ENCODE results near the gene KANSL1. TPM values are rescaled to one million over a fixed set of nuclear protein-coding genes. Genes with fewer than 3 reads are reported as not detected.
"Not testable (repeated sequence)": the region's sequence is repeated elsewhere in the genome, so short reads cannot be mapped to it uniquely, and the experiment has no call there.

KANSL1 gene
- total RNA-seq, 1 donor from 2014 or later, result 94.5 TPM

GRCh38 chr17:46180892-46181274, 12.3 kb downstream of the KANSL1 start:
- no peaks in the 10 kb centered on the region for H3K9me3 ChIP-seq (ENCODE audit: control insufficient read depth in 3 of 3, low read length in 3 of 3)
- no peak overlapping the region for H3K27ac ChIP-seq (ENCODE audit: low read depth, low read length)
- peaks cover 32 to 70% (median 47%) of the 10 kb centered on the region in 3 donors for H3K4me1 ChIP-seq (ENCODE audit: control insufficient read depth in 3 of 3, insufficient read depth in 3 of 3, low read length in 3 of 3)
- no peak overlapping the region for H3K9ac ChIP-seq (ENCODE audit: low read depth in 1 of 3, low read length in 3 of 3)
- no peaks in the 10 kb centered on the region for H3K36me3 ChIP-seq (ENCODE audit: control insufficient read depth in 3 of 3, insufficient read depth in 3 of 3, low read length in 3 of 3)
- no peak overlapping the region for H3K4me3 ChIP-seq (ENCODE audit: low read length in 3 of 3)
- H3K27me3 ChIP-seq (ENCODE audit: control insufficient read depth in 3 of 3, insufficient read depth in 3 of 3, low read length in 3 of 3), result no peaks in the 10 kb centered on the region

GRCh38 chr17:46180185-46180891, 12.9 kb downstream of the KANSL1 start:
- H3K9me3 ChIP-seq (ENCODE audit: control insufficient read depth in 3 of 3, low read length in 3 of 3); H3K27ac ChIP-seq (ENCODE audit: low read depth, low read length): not testable (repeated sequence)
- H3K4me1 ChIP-seq (ENCODE audit: control insufficient read depth in 3 of 3, insufficient read depth in 3 of 3, low read length in 3 of 3), result peaks cover 34 to 69% (median 49%) of the 10 kb centered on the region in 3 donors

DNA sequence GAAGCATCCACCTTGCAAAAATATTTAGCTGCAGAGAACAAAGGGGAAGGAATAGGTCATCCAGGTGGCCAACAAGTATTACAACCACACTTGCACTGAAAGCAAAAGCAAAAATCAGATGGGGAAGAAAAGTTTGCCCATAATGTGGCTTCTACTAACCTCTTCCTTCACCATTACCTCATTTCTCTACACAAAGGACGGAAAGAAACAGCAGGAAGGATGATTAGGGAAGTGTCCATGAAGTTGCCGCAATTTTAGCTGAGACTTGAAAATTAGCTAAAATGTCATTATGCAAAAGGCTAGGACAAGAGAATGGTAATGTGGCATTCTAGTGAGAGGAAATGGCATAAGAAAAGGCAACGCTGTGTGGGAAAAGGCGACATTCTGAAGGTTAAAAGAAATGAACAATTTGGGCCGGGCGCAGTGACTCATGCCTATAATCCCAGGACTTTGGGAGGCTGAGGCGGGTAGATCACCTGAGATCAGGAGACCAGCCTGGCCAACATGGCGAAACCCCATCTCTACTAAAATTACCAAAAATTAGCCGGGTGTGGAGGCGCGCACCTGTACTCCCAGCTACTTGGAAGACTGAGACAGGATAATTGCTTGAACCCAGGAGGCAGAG, 13.7 kb downstream of the KANSL1 start:
- H3K9ac ChIP-seq (ENCODE audit: low read depth in 1 of 3, low read length in 3 of 3), result no peak overlapping the region
- H3K9me3 ChIP-seq (ENCODE audit: control insufficient read depth in 3 of 3, low read length in 3 of 3), result no peaks in the 10 kb centered on the region
- peaks cover 30 to 68% (median 47%) of the 10 kb centered on the region in 3 donors for H3K4me1 ChIP-seq (ENCODE audit: control insufficient read depth in 3 of 3, insufficient read depth in 3 of 3, low read length in 3 of 3)
- no peaks in the 10 kb centered on the region for H3K27me3 ChIP-seq (ENCODE audit: control insufficient read depth in 3 of 3, insufficient read depth in 3 of 3, low read length in 3 of 3)
- H3K36me3 ChIP-seq (ENCODE audit: control insufficient read depth in 3 of 3, insufficient read depth in 3 of 3, low read length in 3 of 3), result no peaks in the 10 kb centered on the region
- no peak overlapping the region for H3K27ac ChIP-seq (ENCODE audit: low read depth, low read length)
- peak overlapping the region in 1 of 3 donors; percentile 13 for H3K4me3 ChIP-seq (ENCODE audit: low read length in 3 of 3)

More at GRCh38 chr17:46180185-46180891, 12.9 kb downstream of the KANSL1 start:
- H3K27me3 ChIP-seq (ENCODE audit: control insufficient read depth in 3 of 3, insufficient read depth in 3 of 3, low read length in 3 of 3); H3K9ac ChIP-seq (ENCODE audit: low read depth in 1 of 3, low read length in 3 of 3); H3K36me3 ChIP-seq (ENCODE audit: control insufficient read depth in 3 of 3, insufficient read depth in 3 of 3, low read length in 3 of 3); H3K4me3 ChIP-seq (ENCODE audit: low read length in 3 of 3): not testable (repeated sequence)

DNA sequence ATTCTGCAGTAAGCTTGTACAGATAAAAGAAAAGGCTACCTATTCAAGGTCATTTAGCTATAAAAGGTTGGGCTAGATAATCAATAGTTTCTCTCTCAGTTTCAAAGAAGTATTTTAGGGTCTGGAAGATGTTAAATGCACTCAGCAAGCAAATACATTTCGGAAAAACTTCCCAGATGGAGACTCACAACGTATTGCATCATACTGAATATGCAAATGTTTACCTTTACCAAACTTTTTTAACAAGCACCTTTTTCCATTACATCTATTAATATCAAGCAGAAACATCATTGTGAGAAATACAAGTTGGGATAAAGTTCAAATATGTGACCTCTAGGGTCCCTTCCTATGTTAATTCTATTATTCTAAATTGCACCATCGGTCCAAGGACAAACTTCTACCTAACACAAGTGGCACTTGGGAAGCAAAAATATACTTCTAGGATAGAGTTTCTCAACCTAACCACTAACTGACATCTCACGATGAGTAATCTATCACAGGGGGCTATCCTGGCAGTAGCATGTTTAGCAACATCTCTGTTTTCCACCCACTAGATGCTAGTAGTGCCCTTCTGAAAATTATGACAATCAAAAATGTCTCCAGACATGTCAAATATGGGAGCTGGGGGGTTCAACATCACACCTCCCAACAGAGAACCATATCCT, 14.5 kb downstream of the KANSL1 start:
- peaks cover 28 to 67% (median 47%) of the 10 kb centered on the region in 3 donors for H3K4me1 ChIP-seq (ENCODE audit: control insufficient read depth in 3 of 3, insufficient read depth in 3 of 3, low read length in 3 of 3)
- no peak overlapping the region for H3K4me3 ChIP-seq (ENCODE audit: low read length in 3 of 3)
- no peak overlapping the region for H3K9ac ChIP-seq (ENCODE audit: low read depth in 1 of 3, low read length in 3 of 3)
- no peaks in the 10 kb centered on the region for H3K36me3 ChIP-seq (ENCODE audit: control insufficient read depth in 3 of 3, insufficient read depth in 3 of 3, low read length in 3 of 3)
- no peak overlapping the region for H3K27ac ChIP-seq (ENCODE audit: low read depth, low read length)
- no peaks in the 10 kb centered on the region for H3K9me3 ChIP-seq (ENCODE audit: control insufficient read depth in 3 of 3, low read length in 3 of 3)
- no peaks in the 10 kb centered on the region for H3K27me3 ChIP-seq (ENCODE audit: control insufficient read depth in 3 of 3, insufficient read depth in 3 of 3, low read length in 3 of 3)

GRCh38 chr17:46176975-46177374, 16.3 kb downstream of the KANSL1 start:
- no peaks in the 10 kb centered on the region for H3K9me3 ChIP-seq (ENCODE audit: control insufficient read depth in 3 of 3, low read length in 3 of 3)
- peaks cover 32 to 70% (median 54%) of the 10 kb centered on the region in 3 donors for H3K4me1 ChIP-seq (ENCODE audit: control insufficient read depth in 3 of 3, insufficient read depth in 3 of 3, low read length in 3 of 3)

DNA sequence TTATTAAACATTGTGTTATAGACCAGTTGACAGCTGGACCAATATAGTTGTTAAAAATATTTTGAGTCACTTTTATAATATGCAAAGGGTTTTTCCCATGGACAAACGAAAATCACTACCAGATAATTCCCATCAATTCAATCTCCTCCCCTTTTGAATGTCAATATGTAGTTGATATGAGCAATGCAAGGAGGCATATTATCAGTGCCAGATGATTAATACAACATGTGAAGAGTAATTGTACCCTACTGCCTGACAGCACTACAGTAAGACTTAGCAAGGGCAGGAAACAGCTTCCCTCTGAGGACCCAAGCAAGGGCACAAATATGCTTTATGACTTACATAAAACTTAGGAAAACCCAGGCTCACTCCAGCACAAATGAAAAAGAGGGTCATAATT, 17.3 kb downstream of the KANSL1 start:
- no peaks in the 10 kb centered on the region for H3K27me3 ChIP-seq (ENCODE audit: control insufficient read depth in 3 of 3, insufficient read depth in 3 of 3, low read length in 3 of 3)
- H3K4me1 ChIP-seq (ENCODE audit: control insufficient read depth in 3 of 3, insufficient read depth in 3 of 3, low read length in 3 of 3), result peaks cover 32 to 73% (median 62%) of the 10 kb centered on the region in 3 donors
- no peak overlapping the region for H3K9ac ChIP-seq (ENCODE audit: low read depth in 1 of 3, low read length in 3 of 3)
- H3K27ac ChIP-seq (ENCODE audit: low read depth, low read length), result no peak overlapping the region
- H3K9me3 ChIP-seq (ENCODE audit: control insufficient read depth in 3 of 3, low read length in 3 of 3), result no peaks in the 10 kb centered on the region
- no peak overlapping the region for H3K4me3 ChIP-seq (ENCODE audit: low read length in 3 of 3)
- H3K36me3 ChIP-seq (ENCODE audit: control insufficient read depth in 3 of 3, insufficient read depth in 3 of 3, low read length in 3 of 3), result peaks cover 10 to 13% (median 12%) of the 10 kb centered on the region in 3 donors

More at GRCh38 chr17:46176975-46177374, 16.3 kb downstream of the KANSL1 start:
- Histone ChIP-seq H3K36me3 (ENCODE audit: control insufficient read depth in 3 of 3, insufficient read depth in 3 of 3, low read length in 3 of 3) (peaks cover 0 to 2% (median 2%) of the 10 kb centered on the region in 3 donors), H3K27me3 (ENCODE audit: control insufficient read depth in 3 of 3, insufficient read depth in 3 of 3, low read length in 3 of 3) (no peaks in the 10 kb centered on the region), H3K27ac (ENCODE audit: low read depth, low read length) (no peak overlapping the region), H3K9ac (ENCODE audit: low read depth in 1 of 3, low read length in 3 of 3) (no peak overlapping the region), H3K4me3 (ENCODE audit: low read length in 3 of 3) (no peak overlapping the region)

GRCh38 chr17:46173153-46173552, 20.1 kb downstream of the KANSL1 start:
- no peaks in the 10 kb centered on the region for H3K9me3 ChIP-seq (ENCODE audit: control insufficient read depth in 3 of 3, low read length in 3 of 3)
- no peaks in the 10 kb centered on the region for H3K27me3 ChIP-seq (ENCODE audit: control insufficient read depth in 3 of 3, insufficient read depth in 3 of 3, low read length in 3 of 3)
- no peak overlapping the region for H3K27ac ChIP-seq (ENCODE audit: low read depth, low read length)
- peaks cover 14 to 30% (median 20%) of the 10 kb centered on the region in 3 donors for H3K36me3 ChIP-seq (ENCODE audit: control insufficient read depth in 3 of 3, insufficient read depth in 3 of 3, low read length in 3 of 3)
- H3K9ac ChIP-seq (ENCODE audit: low read depth in 1 of 3, low read length in 3 of 3), result no peak overlapping the region
- H3K4me1 ChIP-seq (ENCODE audit: control insufficient read depth in 3 of 3, insufficient read depth in 3 of 3, low read length in 3 of 3), result peaks cover 21 to 70% (median 52%) of the 10 kb centered on the region in 3 donors
- H3K4me3 ChIP-seq (ENCODE audit: low read length in 3 of 3), result no peak overlapping the region

DNA sequence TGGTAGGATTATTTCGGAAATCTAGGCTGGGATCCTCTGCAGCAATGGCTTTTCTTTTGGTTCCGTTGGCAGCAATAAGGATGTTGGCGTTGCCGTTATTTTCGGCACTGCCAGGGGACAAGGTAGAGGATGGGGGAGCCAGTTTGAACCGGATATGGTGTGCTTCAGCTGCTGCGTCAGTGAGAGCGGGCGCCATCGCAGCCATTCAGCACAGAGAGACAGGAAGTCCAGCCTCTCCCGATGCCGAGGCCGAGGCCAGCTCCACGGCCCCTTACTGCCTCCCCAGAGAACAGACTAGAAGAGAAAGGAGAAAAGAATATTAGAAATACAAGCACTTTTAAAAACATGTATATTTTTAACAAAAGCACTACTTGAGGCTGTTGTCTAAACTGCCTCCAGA, 21.3 kb downstream of the KANSL1 start:
- Histone ChIP-seq H3K27me3 (ENCODE audit: control insufficient read depth in 3 of 3, insufficient read depth in 3 of 3, low read length in 3 of 3) (no peaks in the 10 kb centered on the region), H3K4me3 (ENCODE audit: low read length in 3 of 3) (no peak overlapping the region), H3K9me3 (ENCODE audit: control insufficient read depth in 3 of 3, low read length in 3 of 3) (no peaks in the 10 kb centered on the region), H3K9ac (ENCODE audit: low read depth in 1 of 3, low read length in 3 of 3) (no peak overlapping the region), H3K36me3 (ENCODE audit: control insufficient read depth in 3 of 3, insufficient read depth in 3 of 3, low read length in 3 of 3) (peaks cover 14 to 30% (median 20%) of the 10 kb centered on the region in 3 donors), H3K4me1 (ENCODE audit: control insufficient read depth in 3 of 3, insufficient read depth in 3 of 3, low read length in 3 of 3) (peaks cover 22 to 73% (median 53%) of the 10 kb centered on the region in 3 donors), H3K27ac (ENCODE audit: low read depth, low read length) (no peak overlapping the region)

- no peak overlapping the region for H3K4me3 ChIP-seq (ENCODE audit: low read length in 3 of 3)
- no peak overlapping the region for H3K9ac ChIP-seq (ENCODE audit: low read depth in 1 of 3, low read length in 3 of 3)
- no peak overlapping the region for H3K27ac ChIP-seq (ENCODE audit: low read depth, low read length)
- H3K9me3 ChIP-seq (ENCODE audit: control insufficient read depth in 3 of 3, low read length in 3 of 3), result no peaks in the 10 kb centered on the region
- peaks cover 24 to 70% (median 52%) of the 10 kb centered on the region in 3 donors for H3K4me1 ChIP-seq (ENCODE audit: control insufficient read depth in 3 of 3, insufficient read depth in 3 of 3, low read length in 3 of 3)
- peaks cover 14 to 30% (median 20%) of the 10 kb centered on the region in 3 donors for H3K36me3 ChIP-seq (ENCODE audit: control insufficient read depth in 3 of 3, insufficient read depth in 3 of 3, low read length in 3 of 3)
- no peaks in the 10 kb centered on the region for H3K27me3 ChIP-seq (ENCODE audit: control insufficient read depth in 3 of 3, insufficient read depth in 3 of 3, low read length in 3 of 3)
These were observed 22.4 kb downstream of the KANSL1 start for GRCh38 chr17:46170639-46171429.

All from skeletal muscle tissue (tissue), 4 donors.